Neural cell (in vitro differentiated cells): ENCODE data around the gene POLR1D. TPM values are rescaled to one million over a fixed set of nuclear protein-coding genes. Genes with fewer than 3 reads are reported as not detected.

Experiments used
- H2AFZ ChIP-seq: fragments of 200-600, 300-800 bp; sonication (generic), shearing (Covaris generic); 2 replicates; pipeline ENCODE4 v1.6.0; 2014; ENCODE audit warnings: low read depth, mild to moderate bottlenecking, antibody characterized with exemption, low read length, moderate library complexity
- H3F3A ChIP-seq: fragments of 200-600 bp; shearing (Covaris generic); 2 replicates; pipeline ENCODE4 v1.6.1; 2016; ENCODE audit warnings: mild to moderate bottlenecking, moderate library complexity, mixed read lengths, antibody characterized with exemption, low read length; ENCODE audit not compliant: insufficient read depth, poor library complexity, severe bottlenecking
- H3K27ac ChIP-seq: fragments of 200-600, 300-800 bp; sonication (generic), shearing (Covaris generic); 2 replicates; pipeline ENCODE4 v1.5.1; 2014; ENCODE audit warnings: mild to moderate bottlenecking, low read length, moderate library complexity
- H3K27me3 ChIP-seq: fragments of 300-800, 200-600 bp; sonication (generic), shearing (Covaris generic); 2 replicates; pipeline ENCODE4 v1.6.0; 2014; ENCODE audit warnings: mild to moderate bottlenecking, low read depth, low read length, moderate library complexity; ENCODE audit not compliant: insufficient read depth
- H3K36me3 ChIP-seq: fragments of 300-800, 200-600 bp; sonication (generic), shearing (Covaris generic); 2 replicates; pipeline ENCODE4 v1.5.1; 2014; ENCODE audit warnings: mild to moderate bottlenecking, antibody characterized with exemption, low read length, moderate library complexity; ENCODE audit not compliant: insufficient read depth
- H3K4me2 ChIP-seq: fragments of 300-800, 200-600 bp; sonication (generic), shearing (Covaris generic); 2 replicates; pipeline ENCODE4 v1.6.0; 2014; ENCODE audit warnings: mild to moderate bottlenecking, low read length
- H3K4me3 ChIP-seq: fragments of 300-800, 200-600 bp; sonication (generic), shearing (Covaris generic); 2 replicates; pipeline ENCODE4 v1.5.1; 2014; ENCODE audit warnings: mild to moderate bottlenecking, low read length, moderate library complexity
- H3K79me2 ChIP-seq: fragments of 200-600 bp; shearing (Covaris generic); replicated peaks from 2 replicates; pipeline ENCODE4 v1.6.0; 2014; ENCODE audit warnings: mild to moderate bottlenecking, low read length, moderate library complexity; ENCODE audit not compliant: insufficient read depth
- H3K9ac ChIP-seq: fragments of 300-800, 200-600 bp; sonication (generic), shearing (Covaris generic); 2 replicates; pipeline ENCODE4 v1.6.1; 2016; ENCODE audit warnings: mild to moderate bottlenecking, low read length, mixed read lengths
- H3K9me2 ChIP-seq: fragments of 200-600 bp; shearing (Covaris generic); 2 replicates; pipeline ENCODE4 v1.6.1; 2016; ENCODE audit warnings: mild to moderate bottlenecking, low read length, mixed read lengths; ENCODE audit not compliant: insufficient read depth
- H3K9me3 ChIP-seq: fragments of 200-600, 300-800 bp; sonication (generic), shearing (Covaris generic); 2 replicates; pipeline ENCODE4 v1.6.1; 2016; ENCODE audit warnings: mild to moderate bottlenecking, mixed run types, low read length, moderate library complexity, mixed read lengths
- H4K20me1 ChIP-seq: fragments of 200-600 bp; shearing (Covaris generic); 2 replicates; pipeline ENCODE4 v1.6.1; 2016; ENCODE audit warnings: mild to moderate bottlenecking, mixed run types; ENCODE audit not compliant: insufficient read depth
- CTCF ChIP-seq: fragments of 450-650 bp; IDR thresholded peaks from 2 replicates; pipeline ENCODE4 v1.5.1; 2014; ENCODE audit warnings: antibody characterized with exemption, mild to moderate bottlenecking, moderate library complexity; ENCODE audit not compliant: poor library complexity, severe bottlenecking
- EP300 ChIP-seq: fragments of 450-650 bp; conservative IDR thresholded peaks from 2 replicates; pipeline ENCODE4 v1.6.1; 2014; ENCODE audit warnings: antibody characterized with exemption, mild to moderate bottlenecking, moderate library complexity; ENCODE audit not compliant: poor library complexity, severe bottlenecking
- EZH2 ChIP-seq: fragments of 200-600, 300-800 bp; shearing (Covaris generic), sonication (generic); IDR thresholded peaks from 2 replicates; pipeline ENCODE4 v1.6.1; 2014; ENCODE audit warnings: antibody characterized with exemption, low read length, borderline replicate concordance, mild to moderate bottlenecking; ENCODE audit not compliant: insufficient read depth, poor library complexity, severe bottlenecking
- MXI1 ChIP-seq: fragments of 450-650 bp; conservative IDR thresholded peaks from 2 replicates; pipeline ENCODE4 v1.6.1; 2014; ENCODE audit warnings: antibody characterized with exemption, mild to moderate bottlenecking; ENCODE audit not compliant: poor library complexity, severe bottlenecking
- POLR2AphosphoS5 ChIP-seq: IDR thresholded peaks from 2 replicates; pipeline ENCODE4 v1.6.1; 2012
- RAD21 ChIP-seq: fragments of 450-650 bp; conservative IDR thresholded peaks from 2 replicates; pipeline ENCODE4 v1.6.1; 2014; ENCODE audit warnings: antibody characterized with exemption, mild to moderate bottlenecking, moderate library complexity
- REST ChIP-seq: IDR thresholded peaks from 2 replicates; pipeline ENCODE4 v1.6.1; 2012; ENCODE audit warnings: borderline replicate concordance
- SMC3 ChIP-seq: fragments of 450-650 bp; conservative IDR thresholded peaks from 2 replicates; pipeline ENCODE4 v1.6.1; 2014; ENCODE audit warnings: antibody characterized with exemption, mild to moderate bottlenecking, moderate library complexity; ENCODE audit not compliant: poor library complexity
- TAF1 ChIP-seq: IDR thresholded peaks from 2 replicates; pipeline ENCODE4 v1.6.1; 2012; ENCODE audit warnings: low read depth
- polyA plus RNA-seq: library from polyadenylated mRNA; depleted of rRNA; stranded (reverse); fragments of >200 nt; gene quantifications from 2 replicates; pipeline ENCODE4 v1.2.3, GENCODE V29; 2014

The POLR1D gene
- polyA plus RNA-seq, 1 donor from 2014 or later: 179 TPM

GRCh38 chr13:27666951-27667350 lies 45.3 kb downstream of the POLR1D start (continued):
- no peak for TF ChIP-seq POLR2AphosphoS5

GRCh38 chr13:27667946-27668345 lies 46.3 kb downstream of the POLR1D start:
- Histone ChIP-seq H3K27ac (no peak overlapping the region), H3K9me3 (no peaks in the 10 kb centered on the region), H3K9me2 (no peaks in the 10 kb centered on the region), H4K20me1 (no peaks in the 10 kb centered on the region), H2AFZ (no peak overlapping the region), H3K36me3 (no peaks in the 10 kb centered on the region), H3K9ac (no peak overlapping the region), H3K27me3 (no peaks in the 10 kb centered on the region), H3K4me3 (no peak overlapping the region), H3K4me2 (no peak overlapping the region), H3K79me2 (no peaks in the 10 kb centered on the region), H3F3A (no peaks in the 10 kb centered on the region)
- TF ChIP-seq TAF1 (no peak), SMC3 (no peak), EP300 (no peak), MXI1 (no peak), REST (no peak), RAD21 (no peak), POLR2AphosphoS5 (no peak), EZH2 (no peak), CTCF (no peak)

- H3K4me2 ChIP-seq: no peak overlapping the region
- H3K9me2 ChIP-seq: no peaks in the 10 kb centered on the region
- H2AFZ ChIP-seq: no peak overlapping the region
- no peaks in the 10 kb centered on the region for H3K36me3 ChIP-seq
- no peaks in the 10 kb centered on the region for H3K9me3 ChIP-seq
- no peak overlapping the region for H3K9ac ChIP-seq
- no peak overlapping the region for H3K4me3 ChIP-seq
- no peaks in the 10 kb centered on the region for H3F3A ChIP-seq
- no peaks in the 10 kb centered on the region for H3K27me3 ChIP-seq
- TF ChIP-seq EP300 (no peak), TAF1 (no peak), EZH2 (no peak), RAD21 (no peak), SMC3 (no peak), MXI1 (no peak), REST (no peak), POLR2AphosphoS5 (no peak), CTCF (no peak)
- H3K79me2 ChIP-seq: no peaks in the 10 kb centered on the region
- no peak overlapping the region for H3K27ac ChIP-seq
- H4K20me1 ChIP-seq: no peaks in the 10 kb centered on the region
Observed at GRCh38 chr13:27670861-27671260, 49.2 kb downstream of the POLR1D start.
